Osteocyte (in vitro differentiated cells): Measurements from ENCODE around the gene PTX4. TPM values are rescaled to one million over a fixed set of nuclear protein-coding genes. Genes with fewer than 3 reads are reported as not detected.
"Not testable (repeated sequence)": the region's sequence is repeated elsewhere in the genome, so short reads cannot be mapped to it uniquely, and the experiment has no call there.

Source experiments
- DNase-seq: peaks from one replicate; pipeline ENCODE4 v3.0.0; 2021; ENCODE audit warnings: mixed read lengths; ENCODE audit not compliant: unreplicated experiment; ENCODE audit errors: extremely low spot score
- H3K27ac Mint-ChIP-seq: one replicate; pipeline ENCODE4 v1.8.0; 2021; ENCODE audit warnings: mild to moderate bottlenecking, mixed read lengths; ENCODE audit not compliant: unreplicated experiment
- H3K27me3 Mint-ChIP-seq: one replicate; pipeline ENCODE4 v1.8.0; 2021; ENCODE audit warnings: mixed read lengths; ENCODE audit not compliant: unreplicated experiment
- H3K36me3 Mint-ChIP-seq: one replicate; pipeline ENCODE4 v1.8.0; 2021; ENCODE audit warnings: mixed read lengths; ENCODE audit not compliant: unreplicated experiment
- H3K4me1 Mint-ChIP-seq: one replicate; pipeline ENCODE4 v1.8.0; 2021; ENCODE audit warnings: mixed read lengths; ENCODE audit not compliant: unreplicated experiment
- H3K4me3 Mint-ChIP-seq: one replicate; pipeline ENCODE4 v1.8.0; 2021; ENCODE audit warnings: mild to moderate bottlenecking, moderate library complexity, mixed read lengths; ENCODE audit not compliant: unreplicated experiment
- H3K9me3 Mint-ChIP-seq: one replicate; pipeline ENCODE4 v1.8.0; 2021; ENCODE audit warnings: mixed read lengths; ENCODE audit not compliant: unreplicated experiment
- total RNA-seq: library from RNA; stranded (reverse); gene quantifications from 2 replicates; pipeline ENCODE4 v1.2.1, GENCODE V29; 2021
- TF ChIP-seq, protein P1 (sequence below): fragments of 200-600 bp; sonication (generic); IDR thresholded peaks from 2 replicates; pipeline ENCODE4 v1.5.0; 2021; ENCODE audit warnings: antibody characterized with exemption, mild to moderate bottlenecking, moderate library complexity

The PTX4 gene
- total RNA-seq, 1 donor from 2014 or later = not detected

DNA sequence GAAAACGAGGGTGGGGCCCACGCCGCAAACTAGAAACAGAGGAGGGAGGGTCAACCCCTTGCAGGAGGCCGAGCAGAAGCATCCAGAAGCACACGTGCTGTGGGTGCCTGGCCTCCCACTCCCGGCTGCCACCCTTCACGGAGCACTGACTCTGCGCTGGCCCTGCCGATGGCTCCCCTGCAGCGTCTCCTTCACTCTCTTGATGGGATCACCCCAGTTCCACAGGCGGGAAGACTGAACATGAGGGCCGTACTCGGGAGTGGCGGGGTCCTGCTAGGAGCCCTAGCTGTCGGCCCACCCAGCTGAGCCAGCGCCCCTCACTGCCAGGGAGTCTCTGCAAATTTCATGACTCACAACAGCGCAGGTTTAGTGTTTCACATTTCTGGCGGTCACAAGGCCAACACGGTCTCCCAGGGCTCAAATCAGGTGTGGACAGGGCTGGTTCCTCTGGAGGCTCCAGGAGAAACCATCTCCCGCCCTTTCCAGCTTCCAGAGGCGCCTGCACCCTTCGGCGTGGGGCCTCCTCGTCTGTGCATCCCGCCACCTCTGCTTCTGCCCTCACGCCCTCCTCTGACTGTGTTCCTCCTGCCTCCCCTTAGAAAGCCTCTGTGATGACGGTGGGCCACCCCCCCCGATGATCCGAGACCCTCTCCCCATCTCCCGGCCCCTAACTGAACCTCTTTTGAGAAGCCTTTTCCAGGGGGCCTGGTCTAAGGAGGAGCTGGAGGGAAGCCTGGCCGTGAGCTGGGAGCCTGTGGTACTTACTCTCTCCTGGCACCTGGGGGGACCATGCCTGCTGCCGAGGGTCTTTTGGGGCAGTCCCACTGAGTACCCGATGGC lies 2.0 kb downstream of the PTX4 start:
- no peak overlapping the region for H3K27ac Mint-ChIP-seq
- H3K9me3 Mint-ChIP-seq = no peaks in the 10 kb centered on the region
- peaks cover 8% of the 10 kb centered on the region for H3K27me3 Mint-ChIP-seq
- H3K4me3 Mint-ChIP-seq = no peak overlapping the region
- H3K36me3 Mint-ChIP-seq = no peaks in the 10 kb centered on the region
- TF ChIP-seq, protein P1, sequence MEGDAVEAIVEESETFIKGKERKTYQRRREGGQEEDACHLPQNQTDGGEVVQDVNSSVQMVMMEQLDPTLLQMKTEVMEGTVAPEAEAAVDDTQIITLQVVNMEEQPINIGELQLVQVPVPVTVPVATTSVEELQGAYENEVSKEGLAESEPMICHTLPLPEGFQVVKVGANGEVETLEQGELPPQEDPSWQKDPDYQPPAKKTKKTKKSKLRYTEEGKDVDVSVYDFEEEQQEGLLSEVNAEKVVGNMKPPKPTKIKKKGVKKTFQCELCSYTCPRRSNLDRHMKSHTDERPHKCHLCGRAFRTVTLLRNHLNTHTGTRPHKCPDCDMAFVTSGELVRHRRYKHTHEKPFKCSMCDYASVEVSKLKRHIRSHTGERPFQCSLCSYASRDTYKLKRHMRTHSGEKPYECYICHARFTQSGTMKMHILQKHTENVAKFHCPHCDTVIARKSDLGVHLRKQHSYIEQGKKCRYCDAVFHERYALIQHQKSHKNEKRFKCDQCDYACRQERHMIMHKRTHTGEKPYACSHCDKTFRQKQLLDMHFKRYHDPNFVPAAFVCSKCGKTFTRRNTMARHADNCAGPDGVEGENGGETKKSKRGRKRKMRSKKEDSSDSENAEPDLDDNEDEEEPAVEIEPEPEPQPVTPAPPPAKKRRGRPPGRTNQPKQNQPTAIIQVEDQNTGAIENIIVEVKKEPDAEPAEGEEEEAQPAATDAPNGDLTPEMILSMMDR = no peak
- no peaks in the 10 kb centered on the region for H3K4me1 Mint-ChIP-seq
- peak; percentile 71 for DNase-seq

DNA sequence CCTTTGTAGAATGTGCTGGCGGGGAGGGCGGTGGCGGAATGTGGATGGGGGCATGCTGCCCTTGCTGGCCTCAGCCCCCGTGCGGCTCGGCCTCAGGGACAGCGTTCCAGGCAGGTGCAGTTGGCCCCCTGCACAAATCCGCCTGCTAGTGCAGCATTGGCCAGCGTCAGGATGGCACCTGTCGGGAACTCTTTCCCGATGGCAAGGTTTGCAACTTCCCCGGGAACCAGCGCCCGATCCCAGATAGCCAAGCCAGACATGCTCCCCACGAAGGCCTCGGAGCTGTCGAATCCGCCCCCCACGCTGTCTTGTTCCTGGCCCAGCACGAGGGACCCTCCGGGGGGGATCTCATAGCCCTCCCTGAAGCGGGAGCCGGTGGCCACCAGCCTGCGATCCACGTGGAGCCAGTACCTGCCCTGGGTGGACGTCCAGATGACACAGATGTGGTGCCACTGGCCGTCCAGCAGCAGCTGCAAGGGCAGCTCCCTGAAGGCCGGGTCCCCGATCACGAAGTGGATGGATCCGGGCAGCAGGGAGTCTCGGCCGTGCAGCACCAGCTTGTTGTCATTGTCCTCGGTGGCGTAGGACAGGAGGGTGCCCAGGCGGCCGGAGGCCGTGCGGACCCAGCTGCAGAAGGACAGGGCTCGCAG lies 2.8 kb downstream of the PTX4 start:
- Mint-ChIP-seq H3K27ac (no peak overlapping the region), H3K36me3 (no peaks in the 10 kb centered on the region), H3K27me3 (peaks cover 8% of the 10 kb centered on the region), H3K4me3 (no peak overlapping the region), H3K4me1 (no peaks in the 10 kb centered on the region), H3K9me3 (no peaks in the 10 kb centered on the region)
- TF ChIP-seq, protein P1 = no peak
- DNase-seq = peak; percentile 83

DNA sequence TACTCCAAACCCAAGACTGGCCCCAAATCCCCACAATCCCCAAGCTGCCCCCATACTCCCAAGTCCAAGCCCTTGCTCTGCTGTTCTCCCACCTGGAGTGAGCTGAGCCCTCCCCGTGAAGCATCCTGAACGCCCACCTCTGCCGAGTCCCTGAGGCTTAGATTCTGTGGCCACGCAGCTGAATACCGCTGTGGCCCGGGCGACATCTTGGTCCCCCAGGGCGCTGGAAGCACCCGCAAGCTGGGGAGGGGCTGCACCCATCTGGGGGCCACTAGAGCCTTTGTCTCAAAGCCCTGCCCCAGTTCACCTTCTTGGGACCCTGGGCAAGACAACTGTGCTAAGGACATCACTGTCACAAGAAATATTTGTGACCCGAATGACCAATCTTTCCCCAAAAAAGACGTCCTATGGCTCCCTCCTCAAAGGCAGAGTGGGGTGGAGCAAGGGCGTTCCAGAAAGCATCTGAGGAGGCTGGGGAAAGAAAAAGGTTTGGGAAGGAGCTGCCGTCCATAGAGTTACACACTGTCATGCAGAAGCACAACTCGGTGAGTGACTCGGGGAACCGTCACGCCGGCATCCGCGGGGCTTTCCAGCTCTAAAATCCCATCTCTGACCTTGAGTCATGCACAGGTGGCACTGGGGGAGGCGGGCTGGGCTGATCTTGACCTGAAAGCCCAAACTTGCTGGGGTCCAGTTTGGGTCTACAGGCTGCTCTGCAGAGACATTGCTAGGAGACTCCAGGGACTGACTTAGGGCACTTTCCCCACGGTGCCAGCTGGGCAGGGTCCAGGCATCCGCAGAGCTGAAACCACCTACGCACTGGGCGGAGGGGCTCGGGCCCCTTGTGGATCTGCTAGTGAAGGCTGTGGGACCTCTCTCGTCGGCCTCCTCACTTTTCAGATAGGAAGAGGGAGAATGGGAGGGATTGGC lies 6.6 kb downstream of the PTX4 start:
- Mint-ChIP-seq H3K27ac (no peak overlapping the region), H3K27me3 (peaks cover 8% of the 10 kb centered on the region), H3K36me3 (no peaks in the 10 kb centered on the region), H3K4me1 (no peaks in the 10 kb centered on the region), H3K4me3 (no peak overlapping the region), H3K9me3 (no peaks in the 10 kb centered on the region)
- DNase-seq = peak; percentile 82
- TF ChIP-seq, protein P1 = no peak

DNA sequence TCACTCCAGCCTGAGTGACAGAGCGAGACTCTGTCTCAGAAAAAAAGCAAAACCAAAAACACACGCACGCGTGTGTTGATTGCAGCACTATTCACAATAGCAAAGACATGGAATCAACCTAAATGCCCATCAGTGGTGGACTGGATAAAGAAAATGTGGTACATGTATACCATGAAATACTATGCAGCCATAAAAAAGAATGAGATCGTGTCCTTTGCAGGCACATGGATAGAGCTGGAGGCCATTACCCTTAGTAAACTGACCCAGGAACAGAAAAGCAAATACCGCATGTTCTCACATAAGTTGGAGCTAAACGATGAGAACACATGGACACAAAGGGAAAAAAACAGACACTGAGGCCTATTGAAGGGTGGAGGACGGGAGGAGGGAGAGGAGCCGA lies 9.8 kb downstream of the PTX4 start:
- not testable (repeated sequence) for H3K27ac Mint-ChIP-seq, H3K36me3 Mint-ChIP-seq, H3K4me3 Mint-ChIP-seq, H3K9me3 Mint-ChIP-seq, H3K27me3 Mint-ChIP-seq, H3K4me1 Mint-ChIP-seq, DNase-seq

DNA sequence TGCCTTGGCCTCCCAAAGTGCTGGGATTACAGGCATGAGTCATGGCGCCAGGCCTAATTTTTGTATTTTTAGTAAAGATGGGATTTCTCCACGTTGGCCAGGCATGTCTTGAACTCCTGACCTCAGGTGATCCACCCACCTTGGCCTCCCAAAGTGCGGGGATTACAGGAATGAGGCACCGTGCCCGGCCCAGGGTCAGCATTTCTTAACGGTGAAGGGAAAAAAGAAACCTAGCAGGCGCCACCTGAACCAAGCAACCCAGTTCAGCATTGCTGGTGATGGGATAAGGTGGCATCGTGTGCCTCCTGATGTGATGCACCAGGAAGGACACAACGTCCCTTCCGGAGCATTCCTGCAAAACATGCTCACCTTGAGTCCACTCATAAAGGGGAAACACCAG lies 11.7 kb downstream of the PTX4 start:
- no peak overlapping the region for H3K27ac Mint-ChIP-seq

More for the DNA sequence above, 11.7 kb downstream of the PTX4 start:
- DNase-seq = peak; percentile 69
- Mint-ChIP-seq H3K4me3 (no peak overlapping the region), H3K27me3 (no peaks in the 10 kb centered on the region), H3K36me3 (no peaks in the 10 kb centered on the region), H3K9me3 (no peaks in the 10 kb centered on the region), H3K4me1 (peaks cover 16% of the 10 kb centered on the region)
- TF ChIP-seq, protein P1 = no peak
